H9 (cell line): Measurements from ENCODE around the gene SLC26A2. TPM values are rescaled to one million over a fixed set of nuclear protein-coding genes. Genes with fewer than 3 reads are reported as not detected.

ENCODE experiments used
- DNase-seq: peaks from one replicate; pipeline ENCODE4 v3.0.0-alpha.2; 2017
- H2AFZ ChIP-seq: one replicate; pipeline ENCODE4 v1.6.1; 2013; ENCODE audit warnings: mild to moderate bottlenecking, low read length, control low read depth, moderate library complexity
- H2AK5ac ChIP-seq: 2 replicates; pipeline ENCODE4 v1.6.1; 2013; ENCODE audit warnings: low read length, control low read depth, mixed read lengths; ENCODE audit not compliant: insufficient read length
- H2BK120ac ChIP-seq: one replicate; pipeline ENCODE4 v1.6.1; 2013; ENCODE audit warnings: low read depth, mild to moderate bottlenecking, low read length, control low read depth, inconsistent platforms; ENCODE audit not compliant: poor library complexity, severe bottlenecking
- H2BK12ac ChIP-seq: 2 replicates; pipeline ENCODE4 v1.6.1; 2013; ENCODE audit warnings: low read length, control low read depth, mixed read lengths, low read depth; ENCODE audit not compliant: insufficient read length
- H2BK15ac ChIP-seq: 2 replicates; pipeline ENCODE4 v1.6.1; 2013; ENCODE audit warnings: low read depth, low read length, control low read depth
- H2BK20ac ChIP-seq: one replicate; pipeline ENCODE4 v1.6.1; 2013; ENCODE audit warnings: low read depth, mild to moderate bottlenecking, low read length, control low read depth, inconsistent platforms; ENCODE audit not compliant: poor library complexity, severe bottlenecking
- H2BK5ac ChIP-seq: 2 replicates; pipeline ENCODE4 v1.6.1; 2013; ENCODE audit warnings: low read length, control low read depth, mixed read lengths; ENCODE audit not compliant: insufficient read length
- H3K14ac ChIP-seq: 2 replicates; pipeline ENCODE4 v1.6.1; 2013; ENCODE audit warnings: low read length, control low read depth; ENCODE audit not compliant: insufficient read depth
- H3K18ac ChIP-seq: 2 replicates; pipeline ENCODE4 v1.6.1; 2013; ENCODE audit warnings: low read depth, mild to moderate bottlenecking, mixed read lengths, low read length, control low read depth; ENCODE audit not compliant: insufficient read length
- H3K23ac ChIP-seq: 2 replicates; pipeline ENCODE4 v1.6.1; 2013; ENCODE audit warnings: low read length, control low read depth, mixed read lengths, low read depth; ENCODE audit not compliant: insufficient read length
- H3K23me2 ChIP-seq: 2 replicates; pipeline ENCODE4 v1.6.1; 2013; ENCODE audit warnings: low read depth, mild to moderate bottlenecking, mixed read lengths, low read length, control low read depth; ENCODE audit not compliant: insufficient read length, poor library complexity, severe bottlenecking
- H3K27ac ChIP-seq: 2 replicates; pipeline ENCODE4 v1.5.1; 2013; ENCODE audit warnings: low read length, control low read depth, mixed read lengths, low read depth; ENCODE audit not compliant: insufficient read length
- H3K27me3 ChIP-seq: 2 replicates; pipeline ENCODE4 v1.6.1; 2013; ENCODE audit warnings: low read length, control low read depth, inconsistent platforms; ENCODE audit not compliant: insufficient read depth
- H3K4ac ChIP-seq: 2 replicates; pipeline ENCODE4 v1.6.1; 2013; ENCODE audit warnings: low read depth, mild to moderate bottlenecking, control low read depth, inconsistent platforms, low read length, moderate library complexity
- H3K4me1 ChIP-seq: 2 replicates; pipeline ENCODE4 v1.6.1; 2013; ENCODE audit warnings: low read length, control low read depth, inconsistent platforms; ENCODE audit not compliant: insufficient read depth
- H3K4me2 ChIP-seq: 2 replicates; pipeline ENCODE4 v1.6.1; 2013; ENCODE audit warnings: low read length, control low read depth, mixed read lengths; ENCODE audit not compliant: insufficient read length, insufficient read depth
- H3K56ac ChIP-seq: 2 replicates; pipeline ENCODE4 v1.6.1; 2013; ENCODE audit warnings: low read depth, mild to moderate bottlenecking, mixed read lengths, low read length, control low read depth; ENCODE audit not compliant: insufficient read length
- H3K79me1 ChIP-seq: 2 replicates; pipeline ENCODE4 v1.6.1; 2013; ENCODE audit warnings: low read depth, mild to moderate bottlenecking, moderate library complexity, low read length, control low read depth, inconsistent platforms; ENCODE audit not compliant: insufficient read depth, poor library complexity, severe bottlenecking
- H3K79me2 ChIP-seq: 2 replicates; pipeline ENCODE4 v1.6.1; 2013; ENCODE audit warnings: low read length, control low read depth, inconsistent platforms; ENCODE audit not compliant: insufficient read depth
- H3K9ac ChIP-seq: 2 replicates; pipeline ENCODE4 v1.6.1; 2013; ENCODE audit warnings: low read length, control low read depth, mixed read lengths; ENCODE audit not compliant: insufficient read length; ENCODE audit errors: extremely low read depth
- H3K9me3 ChIP-seq: one replicate; pipeline ENCODE4 v1.6.1; 2013; ENCODE audit warnings: low read depth, low read length, inconsistent platforms; ENCODE audit not compliant: control insufficient read depth
- H3T11ph ChIP-seq: one replicate; pipeline ENCODE4 v1.6.1; 2013; ENCODE audit warnings: mild to moderate bottlenecking, low read length, control low read depth, inconsistent platforms
- H4K20me1 ChIP-seq: one replicate; pipeline ENCODE4 v1.6.1; 2013; ENCODE audit not compliant: control insufficient read depth, insufficient read length, insufficient read depth
- H4K5ac ChIP-seq: 2 replicates; pipeline ENCODE4 v1.6.1; 2013; ENCODE audit warnings: low read depth, mild to moderate bottlenecking, mixed read lengths, low read length, control low read depth; ENCODE audit not compliant: insufficient read length
- H4K8ac ChIP-seq: replicated peaks from 2 replicates; pipeline ENCODE4 v1.6.1; 2013; ENCODE audit warnings: low read length, control low read depth, mixed read lengths, low read depth; ENCODE audit not compliant: insufficient read length
- H4K91ac ChIP-seq: 2 replicates; pipeline ENCODE4 v1.6.1; 2013; ENCODE audit warnings: low read depth, mild to moderate bottlenecking, moderate library complexity, mixed read lengths, low read length, control low read depth; ENCODE audit not compliant: insufficient read length
- H3K27ac Mint-ChIP-seq, 3 experiments: 2 replicates in 2 of 3; 3 replicates in 1 of 3; pipeline ENCODE4 v1.8.0; 2020 to 2021; ENCODE audit warnings: mixed read lengths in 3 of 3, mild to moderate bottlenecking in 1 of 3, moderate library complexity in 1 of 3
- H3K27me3 Mint-ChIP-seq: 2 replicates; pipeline ENCODE4 v1.8.0; 2021; ENCODE audit warnings: low read depth, mild to moderate bottlenecking, moderate library complexity, mixed read lengths
- H3K36me3 Mint-ChIP-seq, 3 experiments: 2 replicates in 2 of 3; 3 replicates in 1 of 3; pipeline ENCODE4 v1.8.0; 2020 to 2021; ENCODE audit warnings: low read depth in 3 of 3, mixed read lengths in 3 of 3; ENCODE audit not compliant: insufficient read depth in 1 of 3
- H3K4me1 Mint-ChIP-seq, 2 experiments: 2 replicates each; pipeline ENCODE4 v1.8.0; 2020; ENCODE audit warnings: mixed read lengths in 2 of 2
- H3K4me3 Mint-ChIP-seq, 2 experiments: 2 replicates in 1 of 2; 3 replicates in 1 of 2; pipeline ENCODE4 v1.8.0; 2020 to 2021; ENCODE audit warnings: mild to moderate bottlenecking in 2 of 2, mixed read lengths in 2 of 2, moderate library complexity in 1 of 2
- H3K9me3 Mint-ChIP-seq, 2 experiments: 2 replicates in 1 of 2; 3 replicates in 1 of 2; pipeline ENCODE4 v1.8.0; 2020; ENCODE audit warnings: mild to moderate bottlenecking in 2 of 2, mixed read lengths in 2 of 2, moderate library complexity in 1 of 2
- WGBS: extraction: QIAGEN DNeasy Blood & Tissue Kit; methylation state at CpG from one replicate; pipeline ENCODE4 v1.1.7; 2013; ENCODE audit warnings: missing lambda C conversion rate, low lambda C conversion rate, mixed read lengths; ENCODE audit not compliant: insufficient read length; ENCODE audit errors: extremely low coverage; 5-methylcytosine and 5-hydroxymethylcytosine counted together
- total RNA-seq: library from RNA; stranded (reverse); gene quantifications from 2 replicates; pipeline ENCODE4 v1.2.1, GENCODE V29; 2021
- TF ChIP-seq, protein P1 (sequence below): fragments of 200-600 bp; sonication (generic); conservative IDR thresholded peaks from 3 replicates; pipeline ENCODE4 v1.8.0; 2021; ENCODE audit warnings: antibody characterized with exemption, mild to moderate bottlenecking

The SLC26A2 gene
- total RNA-seq, 1 experiment from 2014 or later, result 5.9 TPM

DNA sequence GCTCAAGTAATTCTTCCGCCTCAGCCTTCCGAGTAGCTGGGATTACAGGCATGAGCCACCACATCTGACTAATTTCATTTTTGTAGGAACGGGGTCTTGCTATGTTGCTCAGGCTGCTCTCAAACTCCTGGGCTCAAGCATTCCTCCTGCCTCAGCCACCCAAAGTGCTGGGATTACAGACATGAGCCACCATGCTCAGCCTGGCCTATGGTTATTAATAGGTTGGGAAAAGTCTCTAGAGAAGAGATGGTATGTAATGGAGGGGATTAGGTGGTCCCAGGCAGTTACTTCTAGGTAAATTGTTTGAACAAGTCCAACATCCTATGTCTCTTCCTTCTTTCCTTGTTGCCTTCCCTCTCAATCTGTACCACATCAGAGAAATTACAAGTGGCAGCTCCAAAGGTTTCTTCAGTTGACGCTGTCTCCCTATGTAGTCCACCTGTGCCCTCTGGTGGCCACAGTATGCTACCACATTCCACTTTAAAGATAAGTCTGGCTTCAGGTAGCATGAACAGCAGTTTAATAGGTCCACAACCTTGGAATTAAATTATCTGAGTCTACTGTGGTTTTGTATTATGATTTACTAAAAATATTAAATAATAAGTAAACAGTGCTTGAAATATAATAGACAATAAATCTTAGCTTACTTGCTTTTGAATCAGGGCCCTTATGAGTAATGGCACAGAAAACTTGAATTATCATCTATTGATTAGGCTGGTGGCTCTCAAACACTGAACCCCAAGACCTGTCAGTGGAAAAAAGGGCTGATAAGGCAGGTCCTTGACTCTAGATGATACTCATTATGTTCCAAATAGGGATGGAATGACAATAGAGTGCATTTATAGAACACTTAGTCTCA lies 30.2 kb downstream of the SLC26A2 start:
- H2BK12ac ChIP-seq, result no peak overlapping the region
- H3K27ac ChIP-seq, result no peak overlapping the region
- no peak overlapping the region for H2AK5ac ChIP-seq
- no peak overlapping the region for H4K8ac ChIP-seq
- Mint-ChIP-seq H3K4me3 (no peak overlapping the region), H3K36me3 (peaks cover 0 to 7% (median 0%) of the 10 kb centered on the region in 3 experiments; a peak in 3 of 7 replicates), H3K27ac (no peak overlapping the region), H3K27me3 (no peaks in the 10 kb centered on the region), H3K9me3 (no peaks in the 10 kb centered on the region), H3K4me1 (no peaks in the 10 kb centered on the region)
- no peaks in the 10 kb centered on the region for H4K20me1 ChIP-seq
- WGBS, result no CpG with 5 or more reads among the region's 4 CpGs
- no peaks in the 10 kb centered on the region for H3K79me2 ChIP-seq
- peak; percentile 67 for DNase-seq
- H2BK20ac ChIP-seq, result no peak overlapping the region
- no peak overlapping the region for H3K14ac ChIP-seq
- H3K23me2 ChIP-seq, result no peaks in the 10 kb centered on the region
- no peaks in the 10 kb centered on the region for H3K27me3 ChIP-seq
- H3K4ac ChIP-seq, result no peak overlapping the region
- no peak overlapping the region for H3T11ph ChIP-seq
- no peak overlapping the region for H3K56ac ChIP-seq
- no peak overlapping the region for H4K5ac ChIP-seq
- no peak overlapping the region for H4K91ac ChIP-seq
- H3K4me1 ChIP-seq, result no peaks in the 10 kb centered on the region
- H3K79me1 ChIP-seq, result no peaks in the 10 kb centered on the region
- no peak overlapping the region for H3K18ac ChIP-seq
- H2BK120ac ChIP-seq, result no peak overlapping the region
- H2BK5ac ChIP-seq, result no peak overlapping the region
- H2AFZ ChIP-seq, result no peak overlapping the region
- no peaks in the 10 kb centered on the region for H3K9me3 ChIP-seq
- H2BK15ac ChIP-seq, result no peak overlapping the region
- no peak overlapping the region for H3K4me2 ChIP-seq
- H3K9ac ChIP-seq, result no peak overlapping the region
- H3K23ac ChIP-seq, result no peak overlapping the region
- TF ChIP-seq, protein P1, sequence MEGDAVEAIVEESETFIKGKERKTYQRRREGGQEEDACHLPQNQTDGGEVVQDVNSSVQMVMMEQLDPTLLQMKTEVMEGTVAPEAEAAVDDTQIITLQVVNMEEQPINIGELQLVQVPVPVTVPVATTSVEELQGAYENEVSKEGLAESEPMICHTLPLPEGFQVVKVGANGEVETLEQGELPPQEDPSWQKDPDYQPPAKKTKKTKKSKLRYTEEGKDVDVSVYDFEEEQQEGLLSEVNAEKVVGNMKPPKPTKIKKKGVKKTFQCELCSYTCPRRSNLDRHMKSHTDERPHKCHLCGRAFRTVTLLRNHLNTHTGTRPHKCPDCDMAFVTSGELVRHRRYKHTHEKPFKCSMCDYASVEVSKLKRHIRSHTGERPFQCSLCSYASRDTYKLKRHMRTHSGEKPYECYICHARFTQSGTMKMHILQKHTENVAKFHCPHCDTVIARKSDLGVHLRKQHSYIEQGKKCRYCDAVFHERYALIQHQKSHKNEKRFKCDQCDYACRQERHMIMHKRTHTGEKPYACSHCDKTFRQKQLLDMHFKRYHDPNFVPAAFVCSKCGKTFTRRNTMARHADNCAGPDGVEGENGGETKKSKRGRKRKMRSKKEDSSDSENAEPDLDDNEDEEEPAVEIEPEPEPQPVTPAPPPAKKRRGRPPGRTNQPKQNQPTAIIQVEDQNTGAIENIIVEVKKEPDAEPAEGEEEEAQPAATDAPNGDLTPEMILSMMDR, result peak; percentile 94
